ENCODE data around the gene SRGAP2B.
"Not testable (repeated sequence)": the region's sequence is repeated elsewhere in the genome, so short reads cannot be mapped to it uniquely, and the experiment has no call there.

SRGAP2B gene

DNA sequence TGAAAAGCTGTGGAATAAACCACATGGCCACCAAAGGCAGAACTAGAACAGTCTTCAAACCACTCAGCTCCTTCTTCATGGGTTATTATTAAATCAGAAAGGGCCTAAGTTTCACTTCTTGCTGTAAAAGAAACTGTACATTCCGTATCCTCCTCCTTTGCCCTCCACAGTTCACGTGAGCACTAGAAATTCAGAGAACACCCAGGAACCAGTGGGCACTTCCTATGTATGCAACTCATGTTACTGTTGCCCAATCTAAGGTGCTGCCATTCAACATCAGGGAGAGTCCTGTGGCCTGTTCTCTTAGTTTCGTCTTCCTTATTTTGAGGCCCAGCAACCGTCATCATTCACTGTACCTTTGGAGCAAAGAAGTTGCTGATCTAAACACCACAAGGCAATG is 86.7 kb downstream of the SRGAP2B start:
- not testable (repeated sequence) for H3K36me3 ChIP-seq; H3K4me3 ChIP-seq (ENCODE audit: low read depth in 1 of 2, low read length in 1 of 2); H3K27me3 ChIP-seq; H3K9me3 ChIP-seq; H3K4me1 ChIP-seq (ENCODE audit: control insufficient read depth in 1 of 2, insufficient read depth in 1 of 2, low read depth in 1 of 2, low read length in 1 of 2)
- H3K27ac ChIP-seq = peak overlapping the region; percentile 73

DNA sequence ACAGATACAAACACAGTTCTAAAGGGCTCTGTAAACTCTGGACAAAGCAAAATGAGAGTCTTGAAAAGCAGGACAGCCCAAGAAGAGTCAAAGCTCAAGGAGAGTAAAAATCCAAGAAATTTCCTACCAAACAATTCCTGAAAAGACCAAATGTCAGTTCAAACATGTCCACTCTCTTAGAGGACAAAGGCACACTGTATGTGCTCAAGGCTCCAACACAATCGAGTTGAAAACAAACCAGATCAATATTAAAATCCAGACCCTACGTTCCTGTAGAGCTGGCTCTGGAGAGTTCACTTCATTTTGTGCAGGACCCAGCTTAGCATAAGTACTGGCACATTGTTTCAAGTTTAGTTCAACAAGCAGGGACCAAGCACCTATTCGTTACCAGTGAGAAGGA is 90.0 kb downstream of the SRGAP2B start:
- not testable (repeated sequence) for H3K9me3 ChIP-seq; H3K4me3 ChIP-seq (ENCODE audit: low read depth in 1 of 2, low read length in 1 of 2); H3K27ac ChIP-seq; H3K27me3 ChIP-seq; H3K36me3 ChIP-seq; H3K4me1 ChIP-seq (ENCODE audit: control insufficient read depth in 1 of 2, insufficient read depth in 1 of 2, low read depth in 1 of 2, low read length in 1 of 2)

DNA sequence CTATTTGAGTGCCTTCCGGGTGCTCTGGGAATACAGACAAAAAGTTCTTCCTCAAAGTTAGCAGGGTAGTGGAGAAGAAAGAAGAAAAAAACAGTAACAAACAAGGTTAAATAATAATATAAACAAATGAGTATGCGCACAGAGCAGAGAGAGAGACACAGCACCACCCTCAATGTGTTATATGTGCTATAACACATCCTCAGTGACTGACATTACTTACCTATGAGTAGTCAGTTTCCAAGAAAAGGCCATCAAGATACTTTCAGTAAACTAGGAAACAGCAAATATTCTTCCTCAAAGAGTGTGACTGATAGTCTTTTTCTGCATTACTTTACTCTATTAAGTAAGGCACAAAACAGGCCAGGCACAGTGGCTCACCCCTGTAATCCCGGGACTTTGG is 93.7 kb downstream of the SRGAP2B start:
- H3K4me1 ChIP-seq (ENCODE audit: control insufficient read depth in 1 of 2, insufficient read depth in 1 of 2, low read depth in 1 of 2, low read length in 1 of 2); H3K9me3 ChIP-seq; H3K4me3 ChIP-seq (ENCODE audit: low read depth in 1 of 2, low read length in 1 of 2); H3K36me3 ChIP-seq; H3K27me3 ChIP-seq; H3K27ac ChIP-seq: not testable (repeated sequence)

DNA sequence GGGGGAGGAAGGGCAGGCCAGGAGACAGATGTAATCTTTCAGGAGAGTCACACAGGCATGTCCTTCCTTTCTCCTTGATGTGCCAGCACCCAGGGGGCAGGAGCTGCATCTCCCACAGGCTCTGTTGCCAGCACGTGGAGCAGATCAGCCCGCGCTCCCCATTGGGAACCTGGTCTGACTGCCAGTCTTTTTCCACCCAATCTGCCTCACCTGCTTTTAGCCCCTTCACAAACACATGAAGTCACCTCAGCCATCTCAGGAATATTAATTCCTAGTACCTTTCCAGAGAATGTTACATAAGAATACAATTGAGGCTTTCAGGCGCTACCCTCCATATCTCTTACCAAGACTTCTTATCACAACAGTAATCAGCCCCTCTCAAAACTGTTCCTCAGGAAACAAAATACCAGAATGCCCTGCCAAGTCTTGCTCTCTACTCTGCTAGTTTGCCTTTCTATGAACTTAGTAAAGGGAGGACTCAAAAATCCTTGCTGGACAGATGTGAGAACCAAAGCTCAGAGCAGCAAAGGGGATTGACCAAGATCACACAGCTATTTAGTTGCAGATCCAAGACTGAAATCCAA is 94.3 kb downstream of the SRGAP2B start:
- H3K4me1 ChIP-seq (ENCODE audit: control insufficient read depth in 1 of 2, insufficient read depth in 1 of 2, low read depth in 1 of 2, low read length in 1 of 2); H3K27me3 ChIP-seq; H3K36me3 ChIP-seq; H3K9me3 ChIP-seq; H3K27ac ChIP-seq; H3K4me3 ChIP-seq (ENCODE audit: low read depth in 1 of 2, low read length in 1 of 2): not testable (repeated sequence)

DNA sequence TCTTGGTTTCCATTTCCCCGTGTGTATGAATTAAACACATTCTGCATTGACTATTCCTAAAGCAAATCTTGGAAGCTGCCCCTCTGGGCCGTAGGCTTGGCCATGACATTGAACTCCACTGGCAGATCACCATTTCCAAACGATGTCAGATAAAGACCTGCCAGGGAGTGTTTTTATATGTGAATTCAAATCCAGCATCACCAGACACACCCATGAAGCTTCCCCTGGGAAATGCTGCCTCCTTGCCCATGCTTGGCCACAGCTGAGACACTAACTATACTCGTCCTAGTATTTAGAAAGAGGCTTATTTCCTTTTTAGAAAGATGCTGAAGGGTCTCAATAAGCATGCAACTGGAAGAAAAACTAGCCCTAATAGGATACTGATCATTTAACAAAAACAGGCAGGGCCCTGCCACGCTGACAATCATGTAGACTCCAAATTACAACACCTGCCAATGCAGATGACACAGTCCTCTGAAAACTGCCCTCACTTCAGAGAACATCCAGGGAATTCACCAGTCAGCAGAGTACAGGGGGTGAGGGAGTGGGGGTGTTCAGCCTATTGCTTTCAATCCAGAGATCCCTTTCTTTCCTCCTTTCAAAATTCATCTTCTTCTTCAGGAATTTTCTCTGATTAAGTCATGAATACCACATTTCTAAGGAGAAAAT is 94.9 kb downstream of the SRGAP2B start:
- not testable (repeated sequence) for H3K36me3 ChIP-seq; H3K4me3 ChIP-seq (ENCODE audit: low read depth in 1 of 2, low read length in 1 of 2); H3K9me3 ChIP-seq; H3K27ac ChIP-seq; H3K27me3 ChIP-seq; H3K4me1 ChIP-seq (ENCODE audit: control insufficient read depth in 1 of 2, insufficient read depth in 1 of 2, low read depth in 1 of 2, low read length in 1 of 2)

DNA sequence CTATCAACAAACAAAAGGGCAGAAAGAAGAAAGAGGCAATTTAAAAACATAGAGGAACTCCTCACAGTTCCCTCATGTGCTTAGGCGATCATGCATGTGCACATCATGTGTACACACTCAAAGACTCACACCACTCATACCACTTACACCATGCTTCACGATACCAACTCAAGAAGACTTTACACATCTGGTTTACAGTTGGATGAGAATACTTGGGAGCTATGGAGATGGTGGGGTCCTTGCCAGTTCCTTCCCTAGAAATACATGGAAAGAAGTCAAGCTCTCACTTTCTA is 96.2 kb downstream of the SRGAP2B start:
- H3K4me1 ChIP-seq (ENCODE audit: control insufficient read depth in 1 of 2, insufficient read depth in 1 of 2, low read depth in 1 of 2, low read length in 1 of 2); H3K36me3 ChIP-seq; H3K9me3 ChIP-seq; H3K4me3 ChIP-seq (ENCODE audit: low read depth in 1 of 2, low read length in 1 of 2); H3K27ac ChIP-seq; H3K27me3 ChIP-seq: not testable (repeated sequence)

DNA sequence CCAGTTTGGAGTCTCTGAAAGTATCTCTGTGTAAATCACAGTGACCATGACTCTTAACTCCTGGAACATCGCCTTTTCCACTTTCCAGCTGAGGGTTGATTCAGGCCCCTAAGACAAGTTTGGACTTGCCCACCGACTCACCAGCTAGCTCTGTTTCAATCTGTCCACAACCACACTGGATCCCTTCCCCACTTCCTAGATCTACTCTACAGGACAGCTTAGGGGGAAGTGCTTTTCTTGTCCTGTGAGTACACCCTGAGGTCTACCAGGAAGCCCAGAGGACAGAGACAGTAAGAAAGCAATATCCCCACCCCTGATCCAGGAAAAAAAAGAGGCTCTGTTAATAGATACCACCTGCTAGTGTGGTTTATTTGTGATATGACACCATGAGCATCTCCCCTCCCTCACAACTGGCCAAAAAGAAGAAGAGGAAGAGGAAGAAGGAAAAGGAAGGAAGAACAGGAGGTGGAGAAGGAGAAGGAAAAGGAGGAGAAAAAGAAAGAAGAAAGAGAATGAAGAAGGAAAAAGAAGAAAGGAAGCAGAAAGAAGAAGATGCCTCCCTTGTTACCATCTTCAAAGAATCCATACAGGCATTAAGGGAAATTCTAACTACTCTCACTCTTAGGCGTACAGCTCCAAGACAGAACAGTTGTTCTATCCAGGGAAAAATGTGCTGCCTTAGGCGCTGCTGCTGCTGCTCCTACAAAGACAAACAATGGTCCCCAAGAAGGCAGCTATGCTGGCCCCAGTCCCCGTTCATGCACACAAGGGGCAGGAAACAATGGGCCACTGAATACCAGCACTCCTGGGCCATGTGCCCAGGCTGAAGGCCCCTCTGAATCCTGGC is 96.8 kb downstream of the SRGAP2B start:
- H3K4me3 ChIP-seq (ENCODE audit: low read depth in 1 of 2, low read length in 1 of 2); H3K27ac ChIP-seq; H3K36me3 ChIP-seq; H3K4me1 ChIP-seq (ENCODE audit: control insufficient read depth in 1 of 2, insufficient read depth in 1 of 2, low read depth in 1 of 2, low read length in 1 of 2); H3K27me3 ChIP-seq; H3K9me3 ChIP-seq: not testable (repeated sequence)

DNA sequence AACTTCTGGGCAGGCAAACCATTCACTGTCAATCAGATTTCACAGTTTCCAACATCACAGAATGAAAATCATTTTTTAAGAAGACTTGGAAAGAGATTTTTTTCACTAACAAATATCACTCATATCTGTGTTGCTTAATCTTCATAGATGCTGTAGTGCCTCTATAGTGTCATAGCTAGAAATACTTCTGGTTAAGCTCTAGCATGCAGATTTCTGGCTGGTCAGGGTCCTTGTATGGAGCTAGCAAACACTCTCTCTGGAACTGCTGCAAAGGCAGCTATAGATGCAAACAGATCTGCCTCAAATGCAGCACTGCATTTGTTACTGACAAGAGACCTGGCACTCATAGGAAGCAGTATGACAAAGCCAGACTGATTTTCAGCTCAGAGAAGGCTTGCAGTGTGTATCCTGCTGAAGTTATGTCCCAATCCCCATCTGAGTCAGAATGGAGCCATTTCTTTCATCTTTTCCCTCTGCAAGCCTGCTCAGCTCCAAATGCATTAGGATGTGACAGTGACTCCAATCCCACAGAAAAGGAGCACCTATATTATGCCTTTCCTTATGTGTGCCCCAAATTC is 99.2 kb downstream of the SRGAP2B start:
- H3K27me3 ChIP-seq; H3K27ac ChIP-seq; H3K9me3 ChIP-seq; H3K4me3 ChIP-seq (ENCODE audit: low read depth in 1 of 2, low read length in 1 of 2); H3K4me1 ChIP-seq (ENCODE audit: control insufficient read depth in 1 of 2, insufficient read depth in 1 of 2, low read depth in 1 of 2, low read length in 1 of 2); H3K36me3 ChIP-seq: not testable (repeated sequence)

DNA sequence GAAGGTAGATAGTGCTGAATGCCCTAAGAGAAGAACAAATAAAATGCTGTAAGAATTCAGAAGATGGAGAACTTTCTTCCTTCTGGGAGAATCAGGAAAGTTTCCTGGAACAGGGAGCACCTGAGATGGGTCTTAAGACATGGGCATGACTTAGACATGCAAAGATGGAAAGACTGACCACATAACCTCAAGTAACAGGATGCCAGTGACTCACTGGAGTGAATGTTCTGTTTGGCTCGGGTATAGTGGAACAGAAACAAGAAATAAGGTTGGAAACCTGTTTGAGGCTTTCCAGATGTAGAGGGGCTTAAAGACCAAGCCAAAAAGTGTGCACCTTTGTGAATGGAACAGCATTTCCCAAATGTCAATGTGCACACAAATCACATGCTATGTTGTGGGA is 102.2 kb downstream of the SRGAP2B start:
- H3K4me1 ChIP-seq (ENCODE audit: control insufficient read depth in 1 of 2, insufficient read depth in 1 of 2, low read depth in 1 of 2, low read length in 1 of 2); H3K27ac ChIP-seq; H3K4me3 ChIP-seq (ENCODE audit: low read depth in 1 of 2, low read length in 1 of 2); H3K27me3 ChIP-seq; H3K36me3 ChIP-seq; H3K9me3 ChIP-seq: not testable (repeated sequence)

DNA sequence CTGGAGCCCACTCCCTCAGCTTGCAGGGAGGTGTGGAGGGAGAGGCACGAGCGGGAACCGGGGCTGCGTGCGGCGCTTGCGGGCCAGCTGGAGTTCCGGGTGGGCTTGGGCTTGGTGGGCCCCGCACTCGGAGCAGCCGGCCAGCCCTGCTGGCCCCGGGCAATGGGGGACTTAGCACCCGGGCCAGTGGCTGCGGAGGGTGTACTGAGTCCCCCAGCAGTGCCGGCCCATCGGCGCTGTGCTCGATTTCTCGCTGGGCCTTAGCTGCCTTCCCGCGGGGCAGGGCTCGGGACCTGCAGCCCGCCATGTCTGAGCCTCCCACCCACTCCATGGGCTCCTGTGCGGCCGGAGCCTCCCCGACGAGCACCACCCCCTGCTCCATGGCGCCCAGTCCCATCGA is 104.5 kb downstream of the SRGAP2B start:
- H3K4me3 ChIP-seq (ENCODE audit: low read depth in 1 of 2, low read length in 1 of 2); H3K27me3 ChIP-seq; H3K36me3 ChIP-seq; H3K9me3 ChIP-seq; H3K4me1 ChIP-seq (ENCODE audit: control insufficient read depth in 1 of 2, insufficient read depth in 1 of 2, low read depth in 1 of 2, low read length in 1 of 2); H3K27ac ChIP-seq: not testable (repeated sequence)

DNA sequence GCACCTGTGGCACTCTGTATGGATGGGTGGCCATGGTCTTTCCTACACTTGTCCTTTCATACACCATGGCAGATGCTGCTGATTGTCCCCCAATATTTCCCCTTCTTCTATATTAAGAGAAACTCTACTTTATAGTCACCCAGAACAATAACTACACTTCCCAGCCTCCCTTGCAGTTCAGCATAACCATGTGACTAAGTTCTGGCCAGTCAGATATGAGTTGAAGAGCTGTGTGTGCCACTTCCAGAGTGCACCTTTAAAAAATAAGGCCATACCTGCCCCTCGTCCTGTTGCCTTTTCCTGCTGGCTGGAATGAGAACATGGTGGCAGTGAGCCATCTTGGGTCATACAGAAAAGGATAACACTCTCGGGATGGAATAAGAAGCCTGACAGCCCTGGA is 108.0 kb downstream of the SRGAP2B start:
- H3K4me1 ChIP-seq (ENCODE audit: control insufficient read depth in 1 of 2, insufficient read depth in 1 of 2, low read depth in 1 of 2, low read length in 1 of 2); H3K36me3 ChIP-seq; H3K27ac ChIP-seq; H3K27me3 ChIP-seq; H3K4me3 ChIP-seq (ENCODE audit: low read depth in 1 of 2, low read length in 1 of 2); H3K9me3 ChIP-seq: not testable (repeated sequence)

DNA sequence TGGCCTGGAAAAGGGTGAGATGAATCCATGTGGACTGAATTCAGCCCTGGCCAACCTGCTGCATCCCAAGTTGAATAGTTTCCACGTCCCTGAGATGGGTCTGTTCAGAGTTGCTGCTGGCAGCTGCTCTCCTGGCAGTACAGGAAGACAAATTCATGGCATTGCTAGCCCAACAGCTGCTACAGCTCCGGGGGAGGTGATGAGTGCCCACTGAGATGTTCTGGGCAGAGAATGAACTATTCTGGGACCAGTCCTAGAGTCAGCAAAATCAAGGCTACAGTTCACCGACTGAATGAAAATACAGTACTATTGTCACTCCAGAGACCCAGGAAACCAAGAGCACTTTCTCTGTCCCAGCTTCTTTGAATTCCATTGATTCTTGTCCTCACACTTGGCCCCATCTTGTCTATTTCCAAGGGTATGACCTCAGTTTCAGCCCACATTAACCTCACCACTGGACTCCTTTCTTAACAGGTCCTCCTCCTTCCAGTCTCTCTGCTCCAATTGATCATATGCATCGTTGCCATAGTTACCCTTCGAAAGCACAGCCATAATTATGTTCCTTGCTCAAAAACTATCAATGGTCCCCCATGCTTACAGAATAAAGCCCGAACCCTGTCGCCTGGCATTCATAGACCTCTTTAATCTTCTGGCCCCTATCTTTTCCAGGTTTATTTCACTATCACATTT is 108.8 kb downstream of the SRGAP2B start:
- not testable (repeated sequence) for H3K4me1 ChIP-seq (ENCODE audit: control insufficient read depth in 1 of 2, insufficient read depth in 1 of 2, low read depth in 1 of 2, low read length in 1 of 2); H3K9me3 ChIP-seq; H3K4me3 ChIP-seq (ENCODE audit: low read depth in 1 of 2, low read length in 1 of 2); H3K27ac ChIP-seq; H3K27me3 ChIP-seq; H3K36me3 ChIP-seq

DNA sequence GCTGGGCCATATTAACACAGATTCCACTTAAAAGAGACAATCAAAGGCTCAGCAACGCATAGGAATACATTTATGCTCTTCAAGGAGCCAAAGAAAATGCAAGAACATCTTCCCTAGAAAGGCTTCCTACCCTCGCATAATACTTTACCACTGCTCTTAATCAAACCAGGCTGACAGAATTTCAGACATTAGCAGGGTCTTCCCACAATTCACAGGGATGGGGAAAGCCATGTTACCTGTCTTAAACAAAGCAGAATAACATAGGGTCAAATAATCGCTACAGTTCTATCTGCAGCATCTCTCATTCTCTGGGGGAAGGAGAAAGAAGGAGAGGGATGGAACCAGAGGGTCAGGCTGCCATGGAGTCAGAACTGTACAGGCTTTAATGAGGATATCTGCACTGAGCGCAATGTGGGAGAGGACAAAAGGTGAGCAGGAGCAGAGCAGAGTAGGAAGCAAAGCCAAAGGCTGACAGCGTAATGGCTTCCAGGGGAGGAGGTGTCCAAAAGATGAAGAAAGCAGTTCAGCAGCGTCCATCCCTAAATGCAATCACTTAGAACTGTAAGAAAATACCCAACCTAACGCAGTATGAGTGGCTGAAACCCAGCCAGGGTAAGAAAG is 109.5 kb downstream of the SRGAP2B start:
- H3K27me3 ChIP-seq; H3K27ac ChIP-seq; H3K36me3 ChIP-seq; H3K9me3 ChIP-seq; H3K4me3 ChIP-seq (ENCODE audit: low read depth in 1 of 2, low read length in 1 of 2); H3K4me1 ChIP-seq (ENCODE audit: control insufficient read depth in 1 of 2, insufficient read depth in 1 of 2, low read depth in 1 of 2, low read length in 1 of 2): not testable (repeated sequence)
